Activated CD8-positive, alpha-beta memory T cell treated with anti-CD3 and anti-CD28 coated beads, Interleukin-2, amount 50 U/mL, for 24 hours (primary cell): ENCODE results near the gene RNF214.
A peak's percentile ranks its signal among the peaks of the same experiment; 100 is the strongest.

Experiments used
- DNase-seq: peaks from one replicate; pipeline ENCODE4 v3.0.0-alpha.2; 2020; ENCODE audit errors: extremely low read depth

Gene RNF214

GRCh38 chr11:117214404-117215110 lies 17.9 kb upstream of the RNF214 start:
- DNase-seq = no peak

- DNase-seq = no peak
These were observed 15.1 kb upstream of the RNF214 start for GRCh38 chr11:117217141-117218084.

- no peak for DNase-seq
These were observed 14.1 kb upstream of the RNF214 start for GRCh38 chr11:117218133-117218915.

- no peak for DNase-seq
These were observed 13.5 kb upstream of the RNF214 start for GRCh38 chr11:117219001-117219400.

DNA sequence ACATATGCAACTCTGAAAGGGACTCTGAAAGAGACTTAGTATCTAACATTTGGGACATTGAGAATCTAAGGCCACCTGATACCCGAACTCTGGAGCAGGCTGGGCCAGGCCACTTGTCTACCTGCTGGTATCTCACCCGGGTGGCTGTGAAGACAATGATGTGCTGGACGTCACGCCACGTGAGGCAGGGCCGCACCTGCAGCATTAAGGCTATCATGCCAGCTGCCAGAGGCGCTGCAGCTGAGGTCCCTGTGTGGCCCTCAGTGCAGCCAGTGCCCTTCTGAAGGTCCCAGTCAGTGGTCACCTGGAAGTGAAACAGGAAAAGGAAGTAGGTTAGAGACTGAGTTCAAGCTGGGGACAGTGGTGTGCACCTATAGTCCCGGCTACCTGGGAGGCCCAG lies 13.0 kb upstream of the RNF214 start:
- DNase-seq = no peak

- no peak for DNase-seq
These were observed 12.5 kb upstream of the RNF214 start for GRCh38 chr11:117219995-117220394.

GRCh38 chr11:117220568-117220967 lies 11.9 kb upstream of the RNF214 start:
- DNase-seq = no peak

DNA sequence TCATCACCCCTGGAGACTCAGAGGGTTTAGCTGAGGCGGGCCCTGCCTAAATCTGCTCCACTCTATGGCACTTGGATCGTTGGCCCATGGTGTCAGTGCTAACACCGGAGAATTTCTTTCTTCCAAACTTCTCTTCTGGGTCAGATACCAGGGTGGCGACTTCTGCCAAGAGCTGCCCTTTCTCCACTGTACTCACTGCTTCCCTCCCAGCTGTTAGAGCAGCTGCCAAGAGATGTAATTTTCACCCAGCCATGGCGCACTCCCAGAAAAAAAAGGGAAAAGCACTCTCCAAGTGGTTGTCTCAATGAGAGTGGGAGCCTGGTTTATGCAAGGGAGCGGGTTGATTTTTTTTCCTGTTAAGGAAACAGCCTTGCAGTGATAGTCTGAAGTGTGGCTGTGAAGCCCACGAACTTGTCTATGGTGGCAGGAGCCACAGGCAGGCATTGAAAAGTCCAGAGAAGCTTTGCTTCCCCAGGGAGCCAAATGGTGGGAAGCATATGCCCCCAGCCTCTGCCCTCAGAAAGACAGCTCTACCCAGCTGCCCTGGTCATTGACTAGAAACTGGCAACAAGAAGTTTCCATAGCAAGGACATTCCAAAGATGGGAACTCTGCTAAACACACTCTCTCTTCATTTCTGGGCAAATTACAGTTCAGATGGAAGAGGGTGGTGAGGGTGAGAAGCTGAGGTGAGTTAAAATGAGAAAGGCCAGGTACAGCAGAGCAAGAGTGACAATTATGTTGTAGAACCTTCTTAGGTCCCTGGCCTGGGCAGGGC lies 11.3 kb upstream of the RNF214 start:
- no peak for DNase-seq

- no peak for DNase-seq
These were observed 10.5 kb upstream of the RNF214 start for GRCh38 chr11:117221775-117222517.

DNA sequence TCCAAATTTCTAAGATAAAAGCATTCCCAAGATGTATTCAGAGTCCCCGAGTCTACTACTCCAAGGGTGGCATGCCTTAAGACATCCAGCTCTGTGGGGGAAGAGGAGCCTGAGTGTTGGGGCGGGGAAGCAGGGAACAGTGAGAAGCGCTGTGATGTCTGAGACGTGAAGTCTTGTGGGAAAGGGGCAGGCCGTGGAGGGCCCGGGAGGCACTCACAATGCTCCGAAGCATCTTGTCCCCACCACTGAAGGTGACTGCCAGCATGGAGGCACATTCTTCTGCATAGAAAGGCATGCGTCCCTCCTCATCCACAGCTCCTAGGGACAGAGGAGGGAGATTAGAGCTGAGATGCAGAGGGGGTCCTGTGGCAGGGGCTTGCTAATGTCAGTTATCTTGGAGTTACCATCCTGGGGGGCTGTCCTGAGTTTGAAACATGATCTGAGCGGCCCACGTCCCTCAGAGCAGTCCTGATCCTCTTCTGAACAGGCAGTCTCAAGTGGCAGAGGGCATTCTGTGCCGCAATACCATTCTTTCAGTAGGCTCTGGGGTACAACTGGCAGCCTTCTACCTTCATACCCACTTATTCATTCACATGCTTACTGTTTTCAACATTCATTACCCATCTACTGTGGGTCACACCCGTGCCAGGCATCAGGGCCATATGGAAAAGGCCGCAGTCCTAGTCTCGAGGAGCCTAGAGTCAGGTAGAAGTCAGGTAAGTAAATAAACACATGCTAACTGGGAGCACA lies 9.3 kb upstream of the RNF214 start:
- DNase-seq = no peak

DNA sequence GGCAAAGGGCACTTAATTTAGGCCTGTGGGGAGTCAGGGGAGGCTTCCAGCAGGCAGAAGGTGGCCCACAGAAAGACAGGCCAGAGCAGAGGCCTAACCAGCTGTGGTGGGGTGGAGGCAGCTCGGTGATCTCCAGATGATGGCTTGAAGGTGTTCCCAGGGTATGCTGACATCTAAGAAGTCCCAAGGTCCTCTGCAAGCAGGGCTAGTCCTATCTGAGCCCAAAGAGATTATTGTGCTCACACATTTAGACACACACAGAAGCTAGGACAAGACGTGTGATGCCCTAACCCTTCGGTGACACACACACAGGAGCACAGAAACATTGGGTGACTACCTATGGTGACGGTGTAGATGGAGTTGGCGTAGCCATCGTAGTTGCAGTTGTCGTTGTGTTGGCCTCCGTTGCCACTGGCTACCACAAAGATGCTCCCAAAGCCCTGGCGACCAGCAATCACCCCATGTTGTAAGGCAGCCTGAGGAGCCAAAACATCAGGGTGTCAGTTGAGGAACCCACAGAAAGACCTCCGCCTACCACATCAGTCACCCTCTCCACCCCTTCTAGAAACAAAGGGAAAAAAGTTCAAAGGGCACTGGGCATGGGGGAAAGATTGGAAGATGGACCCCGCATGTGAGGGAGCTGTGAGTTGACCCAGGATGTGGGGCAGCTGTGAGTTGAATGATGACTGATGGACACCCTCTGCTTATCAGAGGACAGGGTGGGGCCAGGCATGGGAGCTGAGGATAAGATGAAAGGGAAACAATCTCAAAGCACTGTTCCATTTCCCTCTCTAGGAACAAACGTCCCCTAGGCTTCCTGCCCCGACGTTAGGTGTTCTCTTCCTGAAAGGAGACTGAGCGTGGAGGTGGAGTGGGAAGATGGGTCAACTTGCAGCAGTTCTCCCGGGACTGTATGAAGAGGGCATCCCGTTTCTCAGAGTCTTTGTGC lies 8.5 kb upstream of the RNF214 start:
- no peak for DNase-seq

DNA sequence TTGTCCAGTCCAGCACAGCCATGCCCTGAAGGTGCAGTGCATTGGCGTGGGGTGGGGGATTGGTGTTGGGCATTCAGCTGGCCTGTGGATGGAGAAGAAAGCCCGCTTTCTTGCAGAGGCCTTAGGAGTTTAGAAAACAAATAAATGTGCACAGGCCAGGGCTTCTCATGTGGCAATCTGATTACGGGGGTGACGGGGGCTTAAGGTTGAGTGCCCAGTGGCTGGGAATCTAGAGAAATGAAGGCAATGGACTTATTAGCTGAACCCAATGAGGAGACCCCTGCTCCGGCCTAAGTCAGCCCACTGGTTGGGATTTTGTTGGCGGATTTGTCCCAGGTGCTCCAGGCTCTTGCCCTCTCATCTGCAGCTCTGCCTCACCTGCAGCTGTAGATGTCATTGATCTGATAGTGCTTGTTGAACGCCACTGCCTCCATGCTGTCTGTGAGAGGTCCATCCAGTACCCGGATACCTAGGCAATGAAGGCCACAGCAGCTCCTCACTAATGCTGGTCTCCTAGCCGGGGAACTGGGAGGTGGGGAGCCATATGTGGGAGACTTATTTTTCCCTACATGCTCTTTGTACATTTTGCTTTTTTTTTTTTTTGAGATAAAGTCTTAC lies 6.8 kb upstream of the RNF214 start:
- no peak for DNase-seq

- DNase-seq = no peak
These were observed 5.8 kb upstream of the RNF214 start for GRCh38 chr11:117226388-117227385.

GRCh38 chr11:117228091-117228490 lies 4.4 kb upstream of the RNF214 start:
- DNase-seq = no peak

- no peak for DNase-seq
These were observed 3.1 kb upstream of the RNF214 start for GRCh38 chr11:117229411-117229810.

- DNase-seq = no peak
These were observed 2.6 kb upstream of the RNF214 start for GRCh38 chr11:117229931-117230285.

DNA sequence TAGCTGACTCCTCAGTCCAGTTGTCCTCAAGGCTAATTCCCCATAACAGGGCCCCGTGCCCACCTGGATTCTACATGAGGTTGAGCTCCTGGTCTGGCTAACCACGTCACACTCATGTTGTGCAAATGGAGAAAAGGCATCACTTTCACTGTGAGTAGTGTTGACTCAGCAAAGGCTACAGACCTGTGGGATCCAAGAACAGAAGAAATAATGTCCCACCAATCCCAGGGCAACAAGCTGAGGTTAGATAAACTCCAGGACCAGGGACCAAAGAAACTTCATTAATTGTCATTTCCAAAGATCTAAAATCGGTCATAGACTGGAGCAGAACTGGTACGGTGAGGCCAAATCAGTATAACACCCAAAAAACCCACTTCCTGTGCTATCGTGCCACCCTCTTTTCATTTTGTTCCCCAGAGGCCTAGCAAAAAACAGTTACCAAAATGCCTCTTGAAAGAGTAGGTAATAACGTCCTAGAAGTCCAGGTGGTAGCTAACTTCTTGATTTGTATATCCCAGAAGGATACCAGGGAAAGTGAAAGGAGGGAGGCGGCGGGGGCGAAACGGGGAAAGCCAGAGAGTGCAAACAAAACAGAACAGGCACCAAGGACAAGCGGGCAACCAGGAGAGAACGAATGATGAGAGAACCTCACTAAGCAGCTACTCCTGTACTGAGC lies 2.0 kb upstream of the RNF214 start:
- DNase-seq = peak; percentile 37
